ENCODE measurements around the gene YIPF3.

DNA sequence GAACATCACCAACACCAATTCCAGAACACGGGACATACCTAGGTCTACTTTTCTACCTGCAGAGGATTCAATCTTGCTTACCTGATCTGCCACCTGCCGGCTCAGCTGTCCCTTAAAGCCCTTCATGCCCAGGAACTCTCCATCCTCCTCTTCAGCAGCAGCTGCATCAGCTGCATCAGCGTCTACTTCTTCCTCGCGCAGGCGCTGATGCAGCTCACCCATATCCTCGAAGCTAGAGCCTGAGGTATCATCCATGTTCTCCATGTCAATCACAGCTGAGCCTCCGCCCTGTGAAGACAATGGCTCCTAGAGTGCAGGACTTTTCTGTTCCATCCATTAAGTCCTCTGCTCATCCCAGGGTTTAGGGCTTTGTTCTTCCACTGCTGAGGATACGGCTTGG lies 918 bp downstream of the YIPF3 start:
- no peak for TF ChIP-seq ESRRG (CRISPR knock-in tag; IDR thresholded peaks at IDR 0.05)
- TF ChIP-seq, protein P1, sequence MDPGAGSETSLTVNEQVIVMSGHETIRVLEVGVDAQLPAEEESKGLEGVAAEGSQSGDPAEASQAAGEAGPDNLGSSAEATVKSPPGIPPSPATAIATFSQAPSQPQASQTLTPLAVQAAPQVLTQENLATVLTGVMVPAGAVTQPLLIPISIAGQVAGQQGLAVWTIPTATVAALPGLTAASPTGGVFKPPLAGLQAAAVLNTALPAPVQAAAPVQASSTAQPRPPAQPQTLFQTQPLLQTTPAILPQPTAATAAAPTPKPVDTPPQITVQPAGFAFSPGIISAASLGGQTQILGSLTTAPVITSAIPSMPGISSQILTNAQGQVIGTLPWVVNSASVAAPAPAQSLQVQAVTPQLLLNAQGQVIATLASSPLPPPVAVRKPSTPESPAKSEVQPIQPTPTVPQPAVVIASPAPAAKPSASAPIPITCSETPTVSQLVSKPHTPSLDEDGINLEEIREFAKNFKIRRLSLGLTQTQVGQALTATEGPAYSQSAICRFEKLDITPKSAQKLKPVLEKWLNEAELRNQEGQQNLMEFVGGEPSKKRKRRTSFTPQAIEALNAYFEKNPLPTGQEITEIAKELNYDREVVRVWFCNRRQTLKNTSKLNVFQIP (CRISPR knock-in tag; IDR thresholded peaks at IDR 0.05; ENCODE audit: borderline replicate concordance, low read depth), result no peak
- TF ChIP-seq ZFP3 (CRISPR knock-in tag; IDR thresholded peaks at IDR 0.05), result no peak
- TF ChIP-seq BACH2 (CRISPR knock-in tag; IDR thresholded peaks at IDR 0.05; ENCODE audit: borderline replicate concordance), result no peak
- TF ChIP-seq ZFP30 (CRISPR knock-in tag; IDR thresholded peaks at IDR 0.05), result no peak
- TF ChIP-seq ARNTL (CRISPR knock-in tag; IDR thresholded peaks at IDR 0.05; ENCODE audit: borderline replicate concordance, low read depth), result no peak
- TF ChIP-seq RARB (CRISPR knock-in tag; IDR thresholded peaks at IDR 0.05), result no peak
- TF ChIP-seq ZNF565 (CRISPR knock-in tag; conservative IDR thresholded peaks at IDR 0.05; ENCODE audit: low read depth), result no peak
- TF ChIP-seq TCF4 (CRISPR knock-in tag; IDR thresholded peaks at IDR 0.05; ENCODE audit: borderline replicate concordance), result no peak

Data from SK-N-SH treated with all-trans-retinoic acid at 6 μM for 48 hours (cell line).